GM18907 (cell line): Measurements from ENCODE around the gene CAMLG.

Experiments
- ATAC-seq: cut with Tn5 transposase; IDR thresholded peaks from one replicate; pipeline ENCODE4 v1.9.1; 2021; ENCODE audit warnings: mild to moderate bottlenecking, moderate library complexity; ENCODE audit not compliant: unreplicated experiment

CAMLG gene

GRCh38 chr5:134777366-134777765 is 39.0 kb downstream of the CAMLG start:
- ATAC-seq, result no peak

GRCh38 chr5:134784241-134784920 is 46.0 kb downstream of the CAMLG start:
- no peak for ATAC-seq

DNA sequence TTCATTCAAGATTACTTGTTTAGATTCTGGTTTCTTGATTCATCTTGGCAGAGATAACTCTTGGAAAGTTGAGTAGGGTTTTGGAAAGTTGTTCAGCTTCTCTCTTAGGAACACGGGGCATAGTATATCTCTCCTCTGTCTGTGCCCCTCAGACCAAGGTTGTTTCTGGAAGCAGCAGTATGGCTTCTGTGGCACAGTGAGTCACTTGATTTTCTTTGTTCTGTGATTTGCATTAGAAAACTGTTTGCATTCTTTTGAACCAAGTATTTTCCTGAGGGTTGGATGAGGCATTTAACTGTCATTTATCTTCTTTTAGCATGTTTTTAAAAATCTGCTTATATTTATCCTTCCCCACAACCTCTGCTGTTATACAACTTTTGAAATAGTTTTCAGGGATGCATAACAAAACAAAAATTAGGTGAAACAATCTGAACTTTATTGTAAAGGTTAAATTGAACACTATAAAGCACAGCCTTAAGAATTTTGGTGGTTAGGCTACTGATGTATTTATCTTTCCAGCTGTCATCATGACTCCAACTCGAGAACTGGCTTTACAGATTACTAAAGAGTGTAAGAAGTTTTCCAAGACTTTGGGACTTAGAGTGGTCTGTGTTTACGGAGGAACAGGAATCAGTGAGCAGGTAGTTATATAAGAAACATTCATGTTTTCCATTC is 46.7 kb downstream of the CAMLG start:
- ATAC-seq, result no peak

DNA sequence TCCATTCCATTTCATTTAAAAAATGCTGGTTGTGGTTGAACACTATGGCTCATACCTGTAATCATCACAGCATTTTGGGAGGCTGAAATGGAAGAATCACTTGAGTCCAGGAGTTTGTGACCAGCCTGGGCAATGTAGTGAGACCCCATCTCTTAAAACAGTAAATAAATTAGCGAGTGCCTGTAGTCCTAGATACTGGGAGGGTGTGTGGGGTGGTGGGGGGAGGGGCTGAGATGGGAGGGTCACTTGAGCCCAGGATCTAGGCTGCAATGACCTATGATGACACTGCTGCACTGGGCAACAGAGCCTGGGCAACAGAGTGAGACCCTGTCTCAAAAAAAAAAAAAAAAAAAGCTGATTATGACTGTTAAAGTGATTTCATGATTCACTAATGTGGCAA is 49.3 kb downstream of the CAMLG start:
- ATAC-seq, result no peak

GRCh38 chr5:134791580-134791979 is 53.2 kb downstream of the CAMLG start:
- ATAC-seq, result no peak

DNA sequence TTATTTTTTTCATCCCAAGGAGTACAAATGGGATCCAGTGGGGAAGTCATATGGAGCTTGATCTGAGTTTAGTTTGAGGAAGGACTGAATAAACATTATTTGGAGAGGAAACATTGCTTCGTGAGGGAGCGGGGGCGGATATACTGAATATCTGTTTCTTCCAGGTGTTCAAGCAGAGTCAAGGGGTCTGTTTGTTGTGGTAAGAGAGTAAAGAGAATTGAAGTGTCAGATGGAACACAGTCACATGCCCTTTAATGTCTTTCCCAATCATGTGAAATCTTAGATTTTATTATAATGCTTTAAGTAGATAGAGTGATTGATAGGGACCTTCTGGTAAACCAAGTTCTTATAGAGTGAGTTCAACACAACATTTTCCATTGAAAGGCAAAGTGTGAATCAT is 53.9 kb downstream of the CAMLG start:
- no peak for ATAC-seq

GRCh38 chr5:134793111-134793510 is 54.8 kb downstream of the CAMLG start:
- no peak for ATAC-seq

DNA sequence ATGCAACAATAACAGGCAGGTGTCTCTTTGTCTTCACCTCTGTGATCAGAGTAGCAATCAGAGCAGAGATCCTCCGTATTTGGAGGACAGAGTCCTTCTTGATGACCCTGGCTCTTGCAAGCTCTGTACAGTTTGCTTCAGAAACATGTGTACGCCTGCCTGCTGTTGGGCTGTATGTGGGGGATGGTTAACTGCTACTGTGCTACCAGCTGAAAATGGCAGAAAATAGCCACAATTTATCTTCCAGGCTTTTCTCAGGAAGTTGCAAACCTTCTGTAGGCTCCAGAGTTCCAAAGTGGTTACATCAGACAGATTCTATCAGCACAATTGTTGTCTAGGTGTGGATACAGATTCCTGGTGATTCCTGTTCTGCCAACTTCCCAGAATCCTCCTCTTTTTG is 55.7 kb downstream of the CAMLG start:
- ATAC-seq, result no peak

- ATAC-seq, result no peak
Observed at GRCh38 chr5:134794819-134795218, 56.5 kb downstream of the CAMLG start.

GRCh38 chr5:134798468-134798867 is 60.1 kb downstream of the CAMLG start:
- ATAC-seq, result no peak
